GM18867 (cell line): ENCODE measurements around the gene DENND6B.
"Not testable (repeated sequence)": the region's sequence is repeated elsewhere in the genome, so short reads cannot be mapped to it uniquely, and the experiment has no call there.

Source experiments
- ATAC-seq: cut with Tn5 transposase; IDR thresholded peaks from one replicate; pipeline ENCODE4 v1.9.1; 2021; ENCODE audit warnings: mild to moderate bottlenecking, moderate library complexity; ENCODE audit not compliant: unreplicated experiment

The DENND6B gene

GRCh38 chr22:50326956-50327710 lies at the start of gene DENND6B:
DENND6B (minus strand) TSS chr22:50327012; CDS start chr22:50326988, 24 bp downstream.
- ATAC-seq, result peak; percentile 81

- no peak for ATAC-seq
Measured at GRCh38 chr22:50376085-50376651, 49.4 kb upstream of the DENND6B start.

GRCh38 chr22:50371101-50371648 lies 44.4 kb upstream of the DENND6B start:
- no peak for ATAC-seq

GRCh38 chr22:50367778-50368500 lies 41.1 kb upstream of the DENND6B start:
- no peak for ATAC-seq

GRCh38 chr22:50363803-50364194 lies 37.0 kb upstream of the DENND6B start:
- not testable (repeated sequence) for ATAC-seq

GRCh38 chr22:50363166-50363802 lies 36.5 kb upstream of the DENND6B start:
- no peak for ATAC-seq

GRCh38 chr22:50361688-50362087 lies 34.9 kb upstream of the DENND6B start:
- ATAC-seq, result no peak

GRCh38 chr22:50361222-50361621 lies 34.4 kb upstream of the DENND6B start:
- ATAC-seq, result no peak

- no peak for ATAC-seq
Measured at GRCh38 chr22:50360578-50360977, 33.8 kb upstream of the DENND6B start.

GRCh38 chr22:50357756-50358155 lies 30.9 kb upstream of the DENND6B start:
- ATAC-seq, result no peak

GRCh38 chr22:50357222-50357621 lies 30.4 kb upstream of the DENND6B start:
- ATAC-seq, result no peak

GRCh38 chr22:50356186-50356585 lies 29.4 kb upstream of the DENND6B start:
- ATAC-seq, result no peak

GRCh38 chr22:50348058-50348457 lies 21.2 kb upstream of the DENND6B start:
- no peak for ATAC-seq

- ATAC-seq, result no peak
Measured at GRCh38 chr22:50347157-50347556, 20.3 kb upstream of the DENND6B start.

GRCh38 chr22:50346470-50346869 lies 19.7 kb upstream of the DENND6B start:
- ATAC-seq, result no peak

- no peak for ATAC-seq
Measured at GRCh38 chr22:50343541-50343935, 16.7 kb upstream of the DENND6B start.

GRCh38 chr22:50342651-50343540 lies 16.1 kb upstream of the DENND6B start, which contains the start of gene PPP6R2:
PPP6R2 (plus strand) TSS chr22:50343327; CDS start chr22:50393909, 50,582 bp downstream.
- ATAC-seq, result peak; percentile 65

GRCh38 chr22:50341977-50342650 lies 15.3 kb upstream of the DENND6B start:
- peak; percentile 51 for ATAC-seq
